GM23338 (cell line): ENCODE data around the gene CNIH3.

ENCODE experiments used
- CREB1 ChIP-seq: fragments of 250-450 bp; sonication (Bioruptor Pico); IDR thresholded peaks from 2 replicates; pipeline ENCODE4 v1.5.0; 2020; ENCODE audit warnings: low read depth, mild to moderate bottlenecking, moderate library complexity
- EZH2 ChIP-seq: fragments of 200-600 bp; sonication (generic); IDR thresholded peaks from one replicate; pipeline ENCODE4 v1.8.0; 2017; ENCODE audit warnings: antibody characterized with exemption, mild to moderate bottlenecking, low read depth; ENCODE audit not compliant: unreplicated experiment
- EZH2phosphoT487 ChIP-seq: fragments of 200-600 bp; sonication (generic); IDR thresholded peaks from one replicate; pipeline ENCODE4 v1.8.1; 2018; ENCODE audit warnings: antibody characterized with exemption; ENCODE audit not compliant: unreplicated experiment
- JUNB ChIP-seq: IDR thresholded peaks from one replicate; pipeline ENCODE4 v1.6.1; 2016; ENCODE audit warnings: antibody characterized with exemption; ENCODE audit not compliant: unreplicated experiment
- NANOG ChIP-seq: IDR thresholded peaks from 2 replicates; pipeline ENCODE4 v1.6.1; 2016; ENCODE audit warnings: antibody characterized with exemption, borderline replicate concordance
- POLR2AphosphoS5 ChIP-seq: IDR thresholded peaks from 2 replicates; pipeline ENCODE4 v1.6.1; 2016; ENCODE audit warnings: antibody characterized with exemption, low read depth
- STAT1 ChIP-seq: IDR thresholded peaks from one replicate; pipeline ENCODE4 v1.6.1; 2016; ENCODE audit warnings: antibody characterized with exemption; ENCODE audit not compliant: unreplicated experiment
- TF ChIP-seq, protein P1 (sequence below), 2 experiments: fragments of 200-600 bp in 1 of 2; sonication (generic) in 1 of 2; conservative IDR thresholded peaks; 2 replicates each; pipeline versions ENCODE4 v1.5.1 to v1.6.1; 2016 to 2017; ENCODE audit warnings: antibody characterized with exemption in 2 of 2, low read depth in 2 of 2, mild to moderate bottlenecking in 2 of 2, moderate library complexity in 1 of 2
- TF ChIP-seq, protein P2 (sequence below): IDR thresholded peaks from one replicate; pipeline ENCODE4 v1.6.1; 2018; ENCODE audit warnings: antibody characterized with exemption; ENCODE audit not compliant: unreplicated experiment
- TF ChIP-seq, protein P3 (sequence below): IDR thresholded peaks from 2 replicates; pipeline ENCODE4 v1.6.1; 2016; ENCODE audit warnings: antibody characterized with exemption

DNA sequence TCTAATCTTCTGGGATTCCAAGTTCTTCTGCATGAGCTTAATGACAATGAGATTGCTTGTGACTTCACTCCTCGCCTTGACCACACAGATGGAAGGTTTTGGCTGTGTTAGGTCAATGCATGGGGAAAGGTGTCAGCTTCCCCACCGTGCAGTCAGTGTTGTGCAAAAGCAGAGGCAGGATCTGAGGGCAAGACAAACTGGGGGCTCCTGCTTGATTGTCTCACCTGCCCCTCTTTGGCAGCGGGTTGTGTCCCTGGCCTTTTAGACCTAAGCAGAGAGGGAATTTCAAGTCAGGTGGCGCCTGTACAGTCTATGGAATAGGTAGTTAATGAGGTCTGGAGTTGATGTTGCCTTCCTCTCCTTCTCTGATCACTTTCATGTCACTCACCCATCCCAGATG, 150.1 kb downstream of the CNIH3 start:
- no peak for TF ChIP-seq EZH2
- TF ChIP-seq, protein P1, sequence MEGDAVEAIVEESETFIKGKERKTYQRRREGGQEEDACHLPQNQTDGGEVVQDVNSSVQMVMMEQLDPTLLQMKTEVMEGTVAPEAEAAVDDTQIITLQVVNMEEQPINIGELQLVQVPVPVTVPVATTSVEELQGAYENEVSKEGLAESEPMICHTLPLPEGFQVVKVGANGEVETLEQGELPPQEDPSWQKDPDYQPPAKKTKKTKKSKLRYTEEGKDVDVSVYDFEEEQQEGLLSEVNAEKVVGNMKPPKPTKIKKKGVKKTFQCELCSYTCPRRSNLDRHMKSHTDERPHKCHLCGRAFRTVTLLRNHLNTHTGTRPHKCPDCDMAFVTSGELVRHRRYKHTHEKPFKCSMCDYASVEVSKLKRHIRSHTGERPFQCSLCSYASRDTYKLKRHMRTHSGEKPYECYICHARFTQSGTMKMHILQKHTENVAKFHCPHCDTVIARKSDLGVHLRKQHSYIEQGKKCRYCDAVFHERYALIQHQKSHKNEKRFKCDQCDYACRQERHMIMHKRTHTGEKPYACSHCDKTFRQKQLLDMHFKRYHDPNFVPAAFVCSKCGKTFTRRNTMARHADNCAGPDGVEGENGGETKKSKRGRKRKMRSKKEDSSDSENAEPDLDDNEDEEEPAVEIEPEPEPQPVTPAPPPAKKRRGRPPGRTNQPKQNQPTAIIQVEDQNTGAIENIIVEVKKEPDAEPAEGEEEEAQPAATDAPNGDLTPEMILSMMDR (conservative IDR thresholded peaks at IDR 0.05; ENCODE audit: low read depth in 2 of 2): no peak
- TF ChIP-seq, protein P2, sequence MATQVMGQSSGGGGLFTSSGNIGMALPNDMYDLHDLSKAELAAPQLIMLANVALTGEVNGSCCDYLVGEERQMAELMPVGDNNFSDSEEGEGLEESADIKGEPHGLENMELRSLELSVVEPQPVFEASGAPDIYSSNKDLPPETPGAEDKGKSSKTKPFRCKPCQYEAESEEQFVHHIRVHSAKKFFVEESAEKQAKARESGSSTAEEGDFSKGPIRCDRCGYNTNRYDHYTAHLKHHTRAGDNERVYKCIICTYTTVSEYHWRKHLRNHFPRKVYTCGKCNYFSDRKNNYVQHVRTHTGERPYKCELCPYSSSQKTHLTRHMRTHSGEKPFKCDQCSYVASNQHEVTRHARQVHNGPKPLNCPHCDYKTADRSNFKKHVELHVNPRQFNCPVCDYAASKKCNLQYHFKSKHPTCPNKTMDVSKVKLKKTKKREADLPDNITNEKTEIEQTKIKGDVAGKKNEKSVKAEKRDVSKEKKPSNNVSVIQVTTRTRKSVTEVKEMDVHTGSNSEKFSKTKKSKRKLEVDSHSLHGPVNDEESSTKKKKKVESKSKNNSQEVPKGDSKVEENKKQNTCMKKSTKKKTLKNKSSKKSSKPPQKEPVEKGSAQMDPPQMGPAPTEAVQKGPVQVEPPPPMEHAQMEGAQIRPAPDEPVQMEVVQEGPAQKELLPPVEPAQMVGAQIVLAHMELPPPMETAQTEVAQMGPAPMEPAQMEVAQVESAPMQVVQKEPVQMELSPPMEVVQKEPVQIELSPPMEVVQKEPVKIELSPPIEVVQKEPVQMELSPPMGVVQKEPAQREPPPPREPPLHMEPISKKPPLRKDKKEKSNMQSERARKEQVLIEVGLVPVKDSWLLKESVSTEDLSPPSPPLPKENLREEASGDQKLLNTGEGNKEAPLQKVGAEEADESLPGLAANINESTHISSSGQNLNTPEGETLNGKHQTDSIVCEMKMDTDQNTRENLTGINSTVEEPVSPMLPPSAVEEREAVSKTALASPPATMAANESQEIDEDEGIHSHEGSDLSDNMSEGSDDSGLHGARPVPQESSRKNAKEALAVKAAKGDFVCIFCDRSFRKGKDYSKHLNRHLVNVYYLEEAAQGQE: no peak
- TF ChIP-seq POLR2AphosphoS5: no peak
- TF ChIP-seq, protein P3, sequence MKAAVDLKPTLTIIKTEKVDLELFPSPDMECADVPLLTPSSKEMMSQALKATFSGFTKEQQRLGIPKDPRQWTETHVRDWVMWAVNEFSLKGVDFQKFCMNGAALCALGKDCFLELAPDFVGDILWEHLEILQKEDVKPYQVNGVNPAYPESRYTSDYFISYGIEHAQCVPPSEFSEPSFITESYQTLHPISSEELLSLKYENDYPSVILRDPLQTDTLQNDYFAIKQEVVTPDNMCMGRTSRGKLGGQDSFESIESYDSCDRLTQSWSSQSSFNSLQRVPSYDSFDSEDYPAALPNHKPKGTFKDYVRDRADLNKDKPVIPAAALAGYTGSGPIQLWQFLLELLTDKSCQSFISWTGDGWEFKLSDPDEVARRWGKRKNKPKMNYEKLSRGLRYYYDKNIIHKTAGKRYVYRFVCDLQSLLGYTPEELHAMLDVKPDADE: no peak
- TF ChIP-seq EZH2phosphoT487: no peak
- TF ChIP-seq JUNB: no peak
- TF ChIP-seq STAT1: no peak
- no peak for TF ChIP-seq CREB1 (CRISPR knock-in tag)
- no peak for TF ChIP-seq NANOG
